ENCODE results near the gene CBFA2T3. TPM values are rescaled to one million over a fixed set of nuclear protein-coding genes. Genes with fewer than 3 reads are reported as not detected.

The CBFA2T3 gene
- total and polyA plus RNA-seq, 2 of the 13 experiments (the other 11 are each of a cell fraction or from before 2014, with no cell fraction given): 0.05 TPM; not detected in 1

DNA sequence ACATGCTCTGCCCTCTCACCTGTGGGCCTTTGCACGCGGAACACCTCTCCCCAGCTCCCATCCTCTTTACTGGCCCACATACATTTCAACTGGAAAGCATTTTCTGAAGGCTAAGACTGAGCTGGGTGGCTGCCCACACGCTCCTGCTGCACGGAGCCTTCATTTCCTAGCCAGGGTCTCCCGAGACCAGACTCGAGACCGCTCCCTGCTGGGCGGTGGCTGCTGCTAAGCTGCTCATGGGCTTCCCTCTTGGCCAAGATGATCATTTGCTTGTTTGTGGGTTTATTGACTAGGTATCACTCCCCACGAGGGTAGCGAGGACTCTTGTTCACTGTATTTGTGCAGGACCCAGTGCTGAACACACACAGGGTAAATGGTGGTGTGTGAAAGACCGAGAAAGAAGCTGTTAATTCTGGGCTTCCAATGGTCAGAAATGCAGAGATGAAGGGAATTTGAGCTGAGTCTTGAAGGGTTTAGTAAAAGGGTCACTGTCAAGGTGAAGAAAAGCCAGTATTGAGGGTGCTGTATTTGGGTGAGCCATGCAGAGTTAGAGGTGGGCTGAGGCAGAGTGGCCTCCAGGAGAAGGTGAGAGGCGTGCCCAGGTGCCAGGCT is 119.2 kb downstream of the CBFA2T3 start (continued):
- TF ChIP-seq ZNF780A (CRISPR knock-in tag; IDR thresholded peaks at IDR 0.05): no peak; the same call in 1 of the 2 replicates
- TF ChIP-seq RAD51 (IDR thresholded peaks at IDR 0.05; ENCODE audit: borderline replicate concordance): no peak
- no peak for TF ChIP-seq ZNF3 (CRISPR knock-in tag; IDR thresholded peaks at IDR 0.05)
- no peak for TF ChIP-seq ETV5 (CRISPR knock-in tag; IDR thresholded peaks at IDR 0.05; ENCODE audit: borderline replicate concordance)
- TF ChIP-seq POGZ (CRISPR knock-in tag; IDR thresholded peaks at IDR 0.05): no peak
- TF ChIP-seq, protein P1, sequence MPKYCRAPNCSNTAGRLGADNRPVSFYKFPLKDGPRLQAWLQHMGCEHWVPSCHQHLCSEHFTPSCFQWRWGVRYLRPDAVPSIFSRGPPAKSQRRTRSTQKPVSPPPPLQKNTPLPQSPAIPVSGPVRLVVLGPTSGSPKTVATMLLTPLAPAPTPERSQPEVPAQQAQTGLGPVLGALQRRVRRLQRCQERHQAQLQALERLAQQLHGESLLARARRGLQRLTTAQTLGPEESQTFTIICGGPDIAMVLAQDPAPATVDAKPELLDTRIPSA (CRISPR knock-in tag; IDR thresholded peaks at IDR 0.05; ENCODE audit: borderline replicate concordance): no peak
- TF ChIP-seq ZNF589 (CRISPR knock-in tag; conservative IDR thresholded peaks at IDR 0.05): no peak
- no peak for TF ChIP-seq SPEN (CRISPR knock-in tag; IDR thresholded peaks at IDR 0.05; ENCODE audit: low read depth)
- no peak for TF ChIP-seq RARG (CRISPR knock-in tag; IDR thresholded peaks at IDR 0.05; ENCODE audit: low read depth)
- TF ChIP-seq ZSCAN9 (CRISPR knock-in tag; IDR thresholded peaks at IDR 0.05; ENCODE audit: borderline replicate concordance): no peak
- TF ChIP-seq ZNF138 (CRISPR knock-in tag; IDR thresholded peaks at IDR 0.05; ENCODE audit: low read depth): no peak
- TF ChIP-seq ZNF432 (CRISPR knock-in tag; IDR thresholded peaks at IDR 0.05; ENCODE audit: borderline replicate concordance): no peak
- TF ChIP-seq NR2F1 (CRISPR knock-in tag; IDR thresholded peaks at IDR 0.05): no peak
- no peak for TF ChIP-seq SSRP1 (CRISPR knock-in tag; IDR thresholded peaks at IDR 0.05)
- no peak for TF ChIP-seq STAT5B (CRISPR knock-in tag; IDR thresholded peaks at IDR 0.05)
- no peak for TF ChIP-seq POLR2AphosphoS2 (IDR thresholded peaks at IDR 0.05; ENCODE audit: low read depth, low read length)
- TF ChIP-seq, protein P2, sequence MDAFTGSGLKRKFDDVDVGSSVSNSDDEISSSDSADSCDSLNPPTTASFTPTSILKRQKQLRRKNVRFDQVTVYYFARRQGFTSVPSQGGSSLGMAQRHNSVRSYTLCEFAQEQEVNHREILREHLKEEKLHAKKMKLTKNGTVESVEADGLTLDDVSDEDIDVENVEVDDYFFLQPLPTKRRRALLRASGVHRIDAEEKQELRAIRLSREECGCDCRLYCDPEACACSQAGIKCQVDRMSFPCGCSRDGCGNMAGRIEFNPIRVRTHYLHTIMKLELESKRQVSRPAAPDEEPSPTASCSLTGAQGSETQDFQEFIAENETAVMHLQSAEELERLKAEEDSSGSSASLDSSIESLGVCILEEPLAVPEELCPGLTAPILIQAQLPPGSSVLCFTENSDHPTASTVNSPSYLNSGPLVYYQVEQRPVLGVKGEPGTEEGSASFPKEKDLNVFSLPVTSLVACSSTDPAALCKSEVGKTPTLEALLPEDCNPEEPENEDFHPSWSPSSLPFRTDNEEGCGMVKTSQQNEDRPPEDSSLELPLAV (CRISPR knock-in tag; conservative IDR thresholded peaks at IDR 0.05; ENCODE audit: low read depth): no peak
- TF ChIP-seq ARNT2 (CRISPR knock-in tag; IDR thresholded peaks at IDR 0.05; ENCODE audit: low read depth): no peak; the same call in 1 of the 2 replicates
- TF ChIP-seq, protein P3, sequence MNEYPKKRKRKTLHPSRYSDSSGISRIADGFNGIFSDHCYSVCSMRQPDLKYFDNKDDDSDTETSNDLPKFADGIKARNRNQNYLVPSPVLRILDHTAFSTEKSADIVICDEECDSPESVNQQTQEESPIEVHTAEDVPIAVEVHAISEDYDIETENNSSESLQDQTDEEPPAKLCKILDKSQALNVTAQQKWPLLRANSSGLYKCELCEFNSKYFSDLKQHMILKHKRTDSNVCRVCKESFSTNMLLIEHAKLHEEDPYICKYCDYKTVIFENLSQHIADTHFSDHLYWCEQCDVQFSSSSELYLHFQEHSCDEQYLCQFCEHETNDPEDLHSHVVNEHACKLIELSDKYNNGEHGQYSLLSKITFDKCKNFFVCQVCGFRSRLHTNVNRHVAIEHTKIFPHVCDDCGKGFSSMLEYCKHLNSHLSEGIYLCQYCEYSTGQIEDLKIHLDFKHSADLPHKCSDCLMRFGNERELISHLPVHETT (CRISPR knock-in tag; conservative IDR thresholded peaks at IDR 0.05): no peak
- no peak for TF ChIP-seq ZBTB20 (CRISPR knock-in tag; IDR thresholded peaks at IDR 0.05; ENCODE audit: borderline replicate concordance, low read depth)
- TF ChIP-seq, protein P4, sequence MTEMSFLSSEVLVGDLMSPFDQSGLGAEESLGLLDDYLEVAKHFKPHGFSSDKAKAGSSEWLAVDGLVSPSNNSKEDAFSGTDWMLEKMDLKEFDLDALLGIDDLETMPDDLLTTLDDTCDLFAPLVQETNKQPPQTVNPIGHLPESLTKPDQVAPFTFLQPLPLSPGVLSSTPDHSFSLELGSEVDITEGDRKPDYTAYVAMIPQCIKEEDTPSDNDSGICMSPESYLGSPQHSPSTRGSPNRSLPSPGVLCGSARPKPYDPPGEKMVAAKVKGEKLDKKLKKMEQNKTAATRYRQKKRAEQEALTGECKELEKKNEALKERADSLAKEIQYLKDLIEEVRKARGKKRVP (CRISPR knock-in tag; IDR thresholded peaks at IDR 0.05): no peak
- TF ChIP-seq ONECUT2 (CRISPR knock-in tag; IDR thresholded peaks at IDR 0.05): no peak
- TF ChIP-seq TP53 (CRISPR knock-in tag; conservative IDR thresholded peaks at IDR 0.05): no peak
- TF ChIP-seq ZNF891 (CRISPR knock-in tag; IDR thresholded peaks at IDR 0.05): no peak
- TF ChIP-seq, protein P5, sequence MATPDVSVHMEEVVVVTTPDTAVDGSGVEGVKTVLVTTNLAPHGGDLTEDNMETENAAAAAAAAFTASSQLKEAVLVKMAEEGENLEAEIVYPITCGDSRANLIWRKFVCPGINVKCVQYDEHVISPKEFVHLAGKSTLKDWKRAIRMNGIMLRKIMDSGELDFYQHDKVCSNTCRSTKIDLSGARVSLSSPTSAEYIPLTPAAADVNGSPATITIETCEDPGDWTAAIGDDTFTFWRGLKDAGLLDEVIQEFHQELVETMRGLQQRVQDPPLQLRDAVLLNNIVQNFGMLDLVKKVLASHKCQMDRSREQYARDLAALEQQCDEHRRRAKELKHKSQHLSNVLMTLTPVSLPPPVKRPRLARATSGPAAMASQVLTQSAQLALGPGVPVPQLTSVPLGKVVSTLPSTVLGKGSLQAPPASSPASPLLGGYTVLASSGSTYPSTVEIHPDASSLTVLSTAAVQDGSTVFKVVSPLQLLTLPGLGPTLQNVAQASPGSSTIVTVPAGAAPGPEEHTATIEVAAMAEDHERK (CRISPR knock-in tag; IDR thresholded peaks at IDR 0.05; ENCODE audit: low read depth): no peak

All from HepG2 (cell line).